Measurements from ENCODE around the gene AP2A2.
"Not testable (repeated sequence)": the region's sequence is repeated elsewhere in the genome, so short reads cannot be mapped to it uniquely, and the experiment has no call there.

The AP2A2 gene

DNA sequence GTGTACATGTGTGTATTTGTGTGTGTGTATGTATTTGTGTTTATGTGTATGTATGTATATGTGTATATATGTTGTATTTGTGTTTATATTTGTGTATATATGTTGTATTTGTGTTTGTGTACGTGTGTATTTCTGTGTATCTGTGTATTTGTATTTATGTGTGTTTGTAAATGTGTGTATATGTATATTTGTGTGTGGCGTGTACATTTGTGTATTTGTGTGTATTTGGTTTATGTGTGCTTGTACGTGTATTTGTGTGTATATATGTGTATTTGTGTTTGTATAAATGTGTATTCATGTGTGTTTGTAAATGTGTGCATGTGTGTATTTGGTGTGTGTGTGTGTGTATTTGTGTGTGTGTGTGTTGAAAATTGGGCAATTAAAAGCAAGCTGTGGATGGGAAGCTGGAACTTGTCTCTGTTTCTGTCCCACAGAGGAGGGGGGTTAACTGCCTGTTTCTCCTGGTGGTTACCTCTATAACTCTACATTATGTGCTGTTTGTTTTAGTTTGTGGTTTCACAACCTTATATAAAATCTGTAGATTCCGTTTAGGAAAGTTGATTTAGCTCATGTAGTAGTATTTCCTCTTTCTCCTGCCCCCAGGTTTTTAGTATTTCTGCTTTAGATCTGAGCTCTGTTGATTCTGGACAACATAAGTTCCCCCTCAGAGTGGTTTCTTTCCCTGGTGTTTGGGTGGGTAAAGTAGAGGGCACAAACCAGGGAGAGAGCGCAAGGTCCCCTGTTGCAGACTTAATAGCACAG is 28.9 kb downstream of the AP2A2 start:
- DNase-seq (ENCODE audit: low read depth, low spot score): no peak

DNA sequence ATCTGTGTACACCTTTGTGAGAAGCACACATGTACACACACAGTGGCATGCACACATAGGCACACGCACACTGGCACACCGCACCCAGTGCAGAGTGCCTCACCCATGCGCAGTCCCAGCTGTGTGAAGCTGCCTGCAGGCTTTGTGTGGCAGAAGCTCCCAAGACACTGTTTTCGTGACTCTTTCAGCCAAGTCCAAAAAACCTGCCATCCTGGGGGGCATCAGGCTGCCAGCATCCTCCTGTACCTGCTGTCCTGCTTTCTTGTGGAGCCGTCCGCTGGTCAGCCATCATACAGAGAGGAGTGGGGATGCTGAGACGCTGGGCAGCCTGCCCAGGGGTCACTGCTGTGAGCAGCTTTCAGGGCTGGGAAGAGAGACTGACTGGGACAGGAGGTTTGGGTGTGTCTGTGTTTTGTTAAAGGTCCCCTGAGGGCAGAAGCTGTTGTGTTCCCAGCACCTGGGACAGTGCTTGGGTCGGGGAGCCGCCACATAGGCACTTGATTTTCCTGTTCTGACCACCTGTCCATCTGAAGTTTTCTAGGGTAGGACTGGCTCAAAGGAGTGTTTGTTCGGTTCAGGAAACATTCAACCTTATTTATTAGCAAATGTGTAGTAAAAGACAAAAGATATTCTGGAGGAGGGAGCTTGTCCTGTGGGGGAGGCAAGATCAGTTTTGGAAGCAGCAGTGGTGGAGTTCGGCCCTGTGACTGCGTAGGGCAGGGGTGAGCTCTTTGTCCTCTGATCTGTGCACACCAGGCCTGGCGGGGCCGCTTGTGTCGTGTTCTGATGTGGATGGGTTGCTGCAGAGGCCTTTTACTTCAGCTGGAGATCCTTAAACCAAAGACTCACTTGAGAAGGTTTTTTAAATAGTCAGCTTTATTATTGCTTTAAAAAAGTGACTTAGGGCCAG is 29.7 kb downstream of the AP2A2 start:
- no peak for DNase-seq (ENCODE audit: low read depth, low spot score)

DNA sequence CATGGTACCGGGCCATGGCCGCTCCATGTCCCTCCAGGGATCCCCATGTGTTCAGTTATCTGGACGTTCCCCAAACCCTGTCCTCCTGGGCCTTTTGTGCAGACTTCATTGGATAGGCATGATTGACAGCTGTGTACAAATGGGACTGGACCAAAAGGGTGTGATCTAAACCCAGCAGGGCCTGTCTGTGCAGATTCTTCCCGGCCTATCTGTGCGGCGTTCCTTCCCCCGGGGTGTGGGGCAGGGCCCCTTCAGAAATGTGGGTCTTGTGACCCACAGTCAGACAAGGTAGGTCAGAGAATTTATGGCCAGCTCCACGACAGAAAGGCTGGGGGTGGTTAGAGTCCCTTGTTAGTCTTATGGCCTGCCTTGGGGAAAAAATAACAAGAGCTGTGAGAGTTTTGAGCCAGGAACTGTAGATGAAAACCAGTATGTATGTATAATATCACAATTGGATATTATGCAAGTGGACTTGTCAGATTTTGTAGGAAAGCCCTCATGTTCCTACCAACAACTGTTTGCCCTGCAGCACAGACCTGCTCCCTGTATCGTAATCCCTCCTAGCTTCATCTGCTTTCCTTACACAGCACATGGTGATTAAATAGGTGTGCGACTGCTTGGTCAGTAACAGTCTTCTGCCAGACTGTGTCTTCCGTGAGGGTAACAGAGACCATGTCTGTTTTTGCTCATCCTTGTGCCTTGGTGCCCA is 31.7 kb downstream of the AP2A2 start:
- no peak for DNase-seq (ENCODE audit: low read depth, low spot score)

DNA sequence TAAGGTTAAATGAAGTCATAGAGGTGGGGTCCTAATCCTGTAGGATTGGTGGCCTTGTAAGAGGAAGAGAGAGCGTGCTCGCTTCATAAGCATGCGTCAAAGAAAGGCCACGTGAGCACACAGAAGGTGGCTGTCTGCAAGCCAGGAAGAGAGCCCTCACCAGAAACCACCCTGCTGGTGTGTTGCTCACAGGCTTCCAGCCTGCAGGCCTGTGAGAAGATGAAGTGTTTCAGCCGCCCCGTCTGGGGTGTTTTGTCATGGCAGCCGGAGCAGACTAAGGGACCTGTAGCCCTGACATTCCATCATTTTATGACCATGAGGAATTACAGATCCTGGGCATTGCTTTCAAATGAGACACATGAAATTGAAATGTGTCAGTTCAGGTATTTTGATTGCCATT is 32.4 kb downstream of the AP2A2 start:
- no peak for DNase-seq (ENCODE audit: low read depth, low spot score)

DNA sequence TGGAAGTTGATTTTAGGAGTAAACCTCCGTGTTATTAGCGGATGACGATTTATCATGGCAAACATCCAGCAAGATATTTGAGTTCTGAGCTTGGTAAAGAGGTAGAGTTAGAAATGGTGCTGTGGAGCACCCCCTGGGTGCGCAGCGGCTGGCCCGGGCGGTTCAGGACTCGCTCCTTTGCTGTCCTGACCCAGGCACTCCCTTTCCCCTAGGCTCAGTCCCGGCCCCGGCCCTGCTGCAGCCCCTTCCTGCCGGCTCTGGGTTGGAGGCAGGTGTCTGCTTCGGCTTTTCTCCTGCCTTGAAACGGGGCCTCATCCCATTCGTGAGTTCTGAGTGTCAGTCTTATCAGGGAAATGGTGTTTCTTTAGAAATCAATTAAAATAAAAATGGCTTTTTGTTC is 33.4 kb downstream of the AP2A2 start:
- DNase-seq (ENCODE audit: low read depth, low spot score): no peak

DNA sequence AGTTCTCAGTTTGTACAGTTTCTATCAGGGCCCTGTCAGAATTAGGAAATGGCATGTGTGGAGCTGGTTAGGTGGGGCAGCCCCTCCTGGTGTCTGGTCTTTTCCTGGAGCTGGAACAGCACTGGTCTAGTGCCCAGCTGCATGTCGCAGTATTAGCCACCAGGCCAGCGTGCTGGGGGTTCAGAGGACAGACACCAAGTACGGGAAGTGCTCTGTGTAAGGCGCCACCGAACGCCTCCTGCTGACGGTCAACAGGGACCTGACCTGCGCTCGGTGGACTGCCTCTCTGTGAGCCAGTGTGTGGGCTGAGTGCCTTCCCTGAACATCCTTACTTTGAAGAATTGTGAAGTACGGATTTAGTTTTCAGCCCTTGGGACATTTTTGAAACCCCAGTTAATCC is 33.9 kb downstream of the AP2A2 start:
- DNase-seq (ENCODE audit: low read depth, low spot score): no peak

DNA sequence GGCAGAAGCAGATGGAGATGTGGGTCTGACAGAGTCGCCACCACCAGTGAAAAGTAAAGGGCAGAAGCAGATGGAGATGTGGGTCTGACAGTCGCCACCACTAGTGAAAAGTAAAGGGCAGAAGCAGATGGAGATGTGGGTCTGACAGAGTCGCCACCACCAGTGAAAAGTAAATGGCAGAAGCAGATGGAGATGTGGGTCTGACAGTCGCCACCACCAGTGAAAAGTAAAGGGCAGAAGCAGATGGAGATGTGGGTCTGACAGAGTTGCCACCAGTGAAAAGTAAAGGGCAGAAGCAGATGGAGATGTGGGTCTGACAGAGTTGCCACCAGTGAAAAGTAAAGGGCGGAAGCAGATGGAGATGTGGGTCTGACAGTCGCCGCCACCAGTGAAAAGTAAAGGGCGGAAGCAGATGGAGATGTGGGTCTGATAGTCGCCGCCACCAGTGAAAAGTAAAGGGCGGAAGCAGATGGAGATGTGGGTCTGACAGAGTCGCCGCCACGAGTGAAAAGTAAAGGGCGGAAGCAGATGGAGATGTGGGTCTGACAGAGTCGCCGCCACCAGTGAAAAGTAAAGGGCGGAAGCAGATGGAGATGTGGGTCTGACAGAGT is 35.7 kb downstream of the AP2A2 start:
- DNase-seq (ENCODE audit: low read depth, low spot score): not testable (repeated sequence)

DNA sequence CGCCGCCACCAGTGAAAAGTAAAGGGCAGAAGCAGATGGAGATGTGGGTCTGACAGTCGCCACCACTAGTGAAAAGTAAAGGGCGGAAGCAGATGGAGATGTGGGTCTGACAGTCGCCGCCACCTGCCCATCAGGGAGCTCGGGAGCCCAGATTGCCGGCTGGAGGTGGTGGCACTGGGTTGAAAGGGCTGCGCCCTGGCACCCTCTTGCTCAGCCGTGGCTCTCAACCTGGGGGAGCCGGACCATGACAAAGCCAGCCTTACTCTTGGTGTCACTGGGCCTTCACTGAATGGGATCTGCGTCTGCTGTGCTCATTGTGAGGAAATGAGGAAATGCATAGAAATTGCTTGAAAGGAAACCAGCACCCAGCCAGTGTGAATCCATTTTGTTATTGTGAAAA is 36.3 kb downstream of the AP2A2 start:
- no peak for DNase-seq (ENCODE audit: low read depth, low spot score)

DNA sequence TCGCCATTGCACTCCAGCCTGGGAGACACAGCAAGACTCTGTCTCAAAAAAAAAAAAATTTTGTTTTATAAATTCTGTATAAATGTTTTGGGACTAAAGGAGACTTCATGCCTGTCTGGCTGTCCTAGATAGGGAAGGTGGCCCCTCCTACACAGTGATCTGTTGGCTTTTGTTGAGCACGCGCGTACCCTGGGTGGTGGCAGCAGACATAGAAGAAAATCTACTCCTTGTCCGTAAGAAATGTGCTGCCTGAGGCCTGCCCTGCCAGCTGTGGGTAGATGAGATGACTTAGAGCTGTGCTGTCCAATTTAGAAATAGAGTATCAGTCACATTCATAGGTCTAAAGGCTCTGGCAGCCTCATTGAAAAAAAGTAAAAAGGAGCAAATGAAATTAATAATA is 37.0 kb downstream of the AP2A2 start:
- DNase-seq (ENCODE audit: low read depth, low spot score): no peak

DNA sequence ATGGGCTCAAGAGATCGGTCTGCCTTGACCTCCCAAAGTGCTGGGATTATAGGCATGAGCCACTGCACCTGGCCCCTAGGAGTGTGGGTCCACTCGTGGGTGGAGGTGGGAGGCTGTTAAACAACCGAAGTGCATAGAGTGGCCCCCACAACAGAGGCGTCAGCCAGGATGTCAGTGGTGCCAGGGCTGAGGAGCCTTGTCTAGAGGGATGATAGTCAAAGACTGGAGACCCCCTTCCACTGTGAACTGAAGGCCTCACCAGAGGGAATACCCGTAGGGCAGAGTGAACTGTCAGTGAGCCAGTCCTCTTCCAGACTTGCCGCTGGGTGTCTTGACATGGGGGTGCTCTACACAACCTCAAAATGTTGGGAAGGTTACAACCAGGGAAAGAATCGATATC is 38.2 kb downstream of the AP2A2 start:
- DNase-seq (ENCODE audit: low read depth, low spot score): no peak

DNA sequence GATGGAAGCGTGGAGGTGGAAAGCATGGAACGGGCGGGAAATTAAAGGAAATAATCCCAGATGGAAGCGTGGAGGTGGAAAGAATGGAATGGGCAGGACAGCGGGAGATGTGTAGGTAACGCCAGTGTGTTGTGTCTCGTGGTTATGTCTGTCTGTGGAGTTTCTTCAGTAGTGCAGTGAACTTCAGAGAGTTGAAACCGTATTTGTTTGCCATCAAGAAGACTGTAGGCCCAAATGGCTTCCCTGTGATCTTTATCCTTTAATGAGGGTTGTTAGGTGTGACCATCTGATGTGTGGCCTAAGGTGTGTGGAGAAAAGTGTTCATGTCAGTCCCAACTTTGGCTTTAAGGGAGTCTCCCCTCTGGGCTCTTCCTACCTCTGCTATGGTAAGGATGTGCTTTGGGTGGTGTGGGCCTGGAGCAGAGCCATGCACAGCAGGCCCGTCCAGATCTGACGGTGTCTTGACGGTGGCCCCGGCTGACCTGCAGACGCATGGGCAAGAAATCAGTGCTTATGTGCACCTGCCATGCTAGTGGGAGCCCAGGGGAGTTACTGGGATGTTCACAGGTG is 39.6 kb downstream of the AP2A2 start:
- DNase-seq (ENCODE audit: low read depth, low spot score): no peak

DNA sequence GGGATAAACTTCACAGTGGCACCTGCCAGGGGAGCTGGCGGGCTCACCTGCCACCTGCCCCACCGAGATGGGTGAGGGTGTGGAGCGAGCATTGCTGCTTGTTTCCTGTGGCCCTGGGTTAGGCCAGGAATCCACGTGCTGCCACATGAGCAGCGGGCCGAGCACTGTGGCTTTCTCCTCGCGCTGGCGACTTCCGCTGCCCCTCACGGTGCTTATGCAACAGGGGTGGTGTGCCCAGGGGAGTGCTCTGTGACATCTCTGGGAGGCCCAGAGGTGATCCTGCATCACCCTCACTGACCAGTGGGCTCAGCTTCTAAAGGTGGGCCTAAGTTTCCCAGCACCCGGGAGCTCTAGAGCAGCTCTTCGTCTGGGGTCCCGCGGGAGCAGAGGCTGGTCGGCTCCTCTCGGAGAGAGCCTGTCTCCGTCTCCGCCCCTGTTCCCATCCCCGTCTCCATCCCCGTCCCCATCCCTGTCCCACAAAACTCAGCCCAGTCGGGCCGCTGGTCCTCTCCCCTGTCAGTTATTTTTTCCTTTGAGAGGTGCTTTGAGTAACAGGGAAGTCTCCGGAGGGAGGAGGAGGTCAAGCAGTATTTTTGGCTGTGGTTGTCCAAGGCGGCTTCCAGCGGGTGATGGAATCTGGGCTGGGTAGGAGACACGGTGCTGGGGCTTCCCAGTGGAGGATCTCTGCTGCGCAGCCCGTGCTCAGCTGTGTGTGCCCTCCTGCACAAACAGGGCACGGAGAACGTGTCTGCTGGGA is 42.5 kb downstream of the AP2A2 start:
- DNase-seq (ENCODE audit: low read depth, low spot score): no peak

DNA sequence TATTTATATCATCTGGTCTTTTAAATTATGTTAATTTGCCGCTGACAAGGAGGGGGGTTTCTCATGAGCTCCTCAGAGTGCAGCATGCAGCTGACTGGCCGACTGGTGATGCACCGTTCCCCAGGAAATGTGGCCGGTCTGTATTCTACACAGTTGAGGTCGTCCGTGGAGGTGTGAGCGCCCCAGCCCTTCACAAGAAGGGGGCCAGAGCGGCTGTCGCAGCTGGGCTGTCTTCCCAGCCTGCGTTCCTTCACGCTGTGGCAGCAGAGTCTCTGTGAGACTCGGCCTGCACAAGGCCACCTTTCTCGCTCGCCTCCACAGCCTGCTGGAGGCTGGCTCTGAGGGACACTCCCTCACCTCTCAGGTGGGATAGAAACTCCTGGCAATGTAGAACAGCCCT is 43.2 kb downstream of the AP2A2 start:
- no peak for DNase-seq (ENCODE audit: low read depth, low spot score)

DNA sequence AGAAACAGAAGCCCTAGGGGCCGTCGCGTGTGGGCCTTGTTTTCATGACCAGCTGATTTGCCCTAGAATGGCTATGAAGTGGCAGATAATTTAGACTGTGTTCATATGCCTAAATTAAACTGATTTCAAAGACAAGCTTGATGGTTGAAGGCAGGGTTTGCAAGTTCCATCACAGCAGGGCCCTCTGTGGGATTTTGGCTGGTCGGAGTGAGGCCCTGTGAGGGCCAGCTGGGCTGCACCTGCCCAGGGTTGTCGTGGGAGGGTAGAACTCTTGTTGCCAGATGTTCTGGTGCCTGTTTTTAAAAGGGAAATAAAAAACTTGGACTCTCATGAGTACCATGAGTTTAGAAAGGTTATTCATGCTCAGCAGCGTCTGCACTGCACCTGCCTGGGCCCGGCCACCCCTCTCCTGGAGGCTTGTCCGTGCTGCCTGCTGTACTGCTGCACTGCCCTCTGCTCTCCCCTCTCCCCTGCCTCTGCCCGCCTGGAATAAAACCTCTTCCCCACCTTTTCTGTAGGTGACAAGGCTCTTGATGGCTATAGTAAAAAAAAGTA is 44.1 kb downstream of the AP2A2 start:
- DNase-seq (ENCODE audit: low read depth, low spot score): no peak

DNA sequence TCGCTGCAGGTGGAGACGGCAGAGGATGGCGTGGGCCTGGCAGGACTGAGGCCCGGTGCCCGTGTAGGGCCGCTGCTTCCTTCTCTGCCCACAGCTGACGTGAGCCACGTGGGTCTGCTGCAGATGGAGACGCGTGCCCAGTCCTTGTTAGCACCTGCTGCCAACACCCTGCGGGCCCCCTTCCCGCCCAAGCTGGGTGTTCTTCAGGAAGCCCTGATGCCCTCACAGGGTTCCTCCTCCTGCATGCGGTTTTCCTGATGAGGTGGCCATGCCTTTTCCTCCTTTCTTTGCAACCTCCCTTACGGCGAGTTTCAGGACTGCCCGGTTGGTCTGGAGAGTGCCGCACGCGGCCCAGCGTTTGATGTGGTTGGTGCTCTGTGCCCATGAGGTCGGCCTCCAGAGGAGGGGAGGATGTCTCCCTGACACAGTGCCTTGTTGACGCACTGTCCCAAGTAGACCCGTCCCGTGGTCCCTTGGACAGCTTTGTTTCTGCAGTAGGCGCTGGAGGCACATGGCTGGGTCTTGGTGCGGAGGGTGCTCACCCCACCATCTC is 44.7 kb downstream of the AP2A2 start:
- DNase-seq (ENCODE audit: low read depth, low spot score): no peak

DNA sequence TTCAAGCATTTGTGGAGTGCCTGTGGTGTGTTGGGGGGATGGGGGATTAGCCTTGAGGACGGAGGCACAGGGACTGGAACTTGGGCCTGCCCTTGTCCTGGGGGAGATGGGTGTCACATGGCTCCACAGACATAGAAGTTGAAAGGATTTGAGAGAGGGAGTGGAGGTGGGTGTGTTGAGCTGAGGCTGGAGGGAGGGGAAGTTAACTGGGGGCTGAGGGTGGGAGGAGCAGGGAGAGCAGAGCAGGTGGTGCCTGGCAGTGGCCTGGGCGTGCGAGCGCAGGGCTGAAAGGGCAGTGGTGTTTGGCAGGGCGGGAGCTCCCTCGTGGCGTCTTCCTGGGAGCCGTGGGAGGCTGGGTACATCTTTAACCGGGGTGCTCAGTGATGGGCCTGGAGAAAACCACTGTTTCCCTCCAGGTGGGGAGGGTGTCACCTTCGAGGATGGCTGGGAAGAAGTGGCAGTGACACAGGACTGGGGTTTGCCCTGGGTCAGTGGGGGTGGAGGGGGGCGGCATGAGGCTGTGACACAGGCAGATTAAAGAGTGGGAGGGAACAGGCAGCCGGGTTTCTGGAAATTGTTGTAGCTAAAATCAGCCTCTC is 45.5 kb downstream of the AP2A2 start:
- no peak for DNase-seq (ENCODE audit: low read depth, low spot score)

DNA sequence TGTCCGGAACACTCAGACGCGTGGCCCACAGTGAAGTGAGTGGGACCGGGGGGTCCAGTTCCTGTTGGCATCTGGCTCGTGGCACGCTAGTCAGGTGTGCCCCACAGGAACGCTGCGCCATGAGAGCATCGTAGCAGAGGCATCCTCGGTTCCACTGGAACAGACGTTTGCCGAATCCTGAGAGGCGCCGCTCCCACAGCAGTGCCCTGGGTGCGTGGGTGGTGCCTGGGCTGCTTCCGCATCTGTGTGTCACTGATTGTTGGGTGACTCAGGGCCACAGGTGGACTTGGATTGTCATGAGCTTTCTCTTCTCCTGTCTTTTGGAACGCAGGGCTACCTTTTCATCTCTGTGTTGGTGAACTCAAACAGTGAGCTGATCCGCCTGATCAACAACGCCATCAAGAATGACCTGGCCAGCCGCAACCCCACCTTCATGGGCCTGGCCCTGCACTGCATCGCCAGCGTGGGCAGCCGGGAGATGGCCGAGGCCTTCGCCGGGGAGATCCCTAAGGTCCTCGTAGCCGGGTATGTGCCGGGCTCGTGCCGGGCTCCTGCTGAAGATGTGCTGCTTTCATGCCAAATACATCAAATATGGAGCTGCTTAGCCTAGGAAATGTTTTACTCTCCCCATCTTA is 46.2 kb downstream of the AP2A2 start:
- no peak for DNase-seq (ENCODE audit: low read depth, low spot score)

DNA sequence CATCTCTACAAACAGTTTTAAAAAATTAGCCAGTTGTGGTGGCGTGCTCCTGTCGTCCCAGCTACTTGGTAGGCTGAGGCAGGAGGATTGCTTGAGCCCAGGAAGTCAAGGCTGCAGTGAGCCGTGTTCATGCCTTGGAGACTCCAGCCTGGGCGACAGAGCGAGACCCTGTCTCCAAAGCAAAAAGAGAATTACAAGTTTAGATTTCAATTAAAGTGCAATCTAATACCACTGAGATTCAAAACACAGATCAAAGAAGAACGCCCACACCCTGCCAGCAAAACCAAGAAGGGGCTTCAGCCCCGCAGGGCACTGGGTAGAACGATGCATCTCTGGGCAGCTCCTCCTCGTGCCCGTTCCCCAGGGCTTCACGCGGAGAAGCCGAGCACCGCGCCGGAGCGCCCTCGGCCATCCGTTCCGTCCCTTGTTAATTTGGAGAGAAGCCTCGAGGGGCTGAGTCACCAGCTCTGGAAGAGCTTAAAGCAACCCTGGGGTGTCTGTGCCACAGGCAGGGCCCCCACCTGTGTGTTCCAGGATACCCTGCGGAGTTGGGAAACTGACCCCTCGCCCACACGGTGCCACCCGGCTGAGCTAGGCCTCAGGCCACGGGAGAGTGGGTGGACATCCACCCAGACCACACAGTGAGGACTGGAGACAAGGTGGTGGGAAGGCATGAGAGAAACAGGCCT is 47.0 kb downstream of the AP2A2 start:
- DNase-seq (ENCODE audit: low read depth, low spot score): no peak

DNA sequence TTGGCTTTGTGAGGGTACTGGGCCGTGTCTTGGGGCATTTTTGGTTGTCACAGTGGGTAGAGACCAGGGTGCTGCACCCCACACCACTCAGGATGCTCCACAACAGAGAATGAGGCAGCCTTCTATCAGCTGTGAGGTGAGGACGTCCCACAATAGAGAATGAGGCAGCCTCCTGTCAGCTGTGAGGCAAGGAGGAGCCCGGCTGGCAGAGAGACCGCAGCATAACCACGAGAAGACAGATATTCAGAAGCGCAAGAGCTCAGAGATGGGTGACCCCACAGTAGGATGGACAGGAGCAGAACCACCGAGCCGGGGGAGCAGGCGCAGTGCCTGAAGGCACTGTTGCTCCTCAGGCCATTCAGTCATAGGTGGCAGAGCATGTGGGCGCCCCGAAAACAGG is 47.6 kb downstream of the AP2A2 start:
- DNase-seq (ENCODE audit: low read depth, low spot score): no peak
